ENCODE results near the gene BBS4.
A peak's percentile ranks its signal among the peaks of the same experiment; 100 is the strongest.

Gene BBS4

GRCh38 chr15:72766025-72766424, 80.0 kb downstream of the BBS4 start:
- DNase-seq: no peak

- no peak for DNase-seq
Observed at GRCh38 chr15:72766780-72767179, 80.8 kb downstream of the BBS4 start.

GRCh38 chr15:72770673-72771328, 84.8 kb downstream of the BBS4 start:
- no peak for DNase-seq

DNA sequence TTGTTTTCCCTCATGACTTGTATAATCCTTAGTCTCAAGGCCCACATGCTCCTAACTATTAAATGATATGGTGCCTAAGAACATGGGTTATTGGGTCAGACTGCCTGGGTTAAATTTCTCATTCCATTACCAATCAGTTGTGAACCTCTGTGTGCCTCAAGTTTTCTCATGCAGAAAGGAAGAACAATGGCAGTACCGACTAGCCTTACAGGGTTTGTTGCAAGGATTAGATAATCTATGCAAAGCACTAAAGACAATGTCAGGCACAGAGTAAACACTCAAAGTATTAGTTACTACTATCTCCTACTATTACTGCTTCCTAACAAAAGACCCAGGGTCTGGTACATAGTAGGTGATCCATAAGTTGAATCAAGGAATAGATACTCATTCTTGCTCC, 85.3 kb downstream of the BBS4 start:
- DNase-seq: no peak

GRCh38 chr15:72774696-72775383, 88.8 kb downstream of the BBS4 start:
- no peak for DNase-seq

- no peak for DNase-seq
Observed at GRCh38 chr15:72778796-72779195, 92.8 kb downstream of the BBS4 start.

DNA sequence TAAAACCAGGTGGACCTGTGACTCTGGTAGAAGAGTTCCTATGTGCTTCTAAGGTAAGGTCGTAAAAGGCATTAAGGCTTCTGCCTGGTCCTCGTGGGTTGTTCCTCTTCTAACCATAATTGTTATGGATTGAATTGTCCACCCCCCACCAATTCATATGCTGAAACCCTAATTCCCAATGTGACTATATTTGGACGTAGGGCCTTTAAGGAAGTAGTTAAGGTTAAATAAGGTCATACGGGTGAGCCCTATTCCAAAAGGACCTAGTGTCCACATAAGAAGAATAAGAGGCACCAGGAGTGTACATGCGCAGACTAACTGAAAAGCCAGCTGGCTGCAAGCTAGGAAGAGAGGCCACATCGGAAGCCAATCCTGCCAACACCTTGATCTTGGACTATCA, 95.6 kb downstream of the BBS4 start:
- no peak for DNase-seq

DNA sequence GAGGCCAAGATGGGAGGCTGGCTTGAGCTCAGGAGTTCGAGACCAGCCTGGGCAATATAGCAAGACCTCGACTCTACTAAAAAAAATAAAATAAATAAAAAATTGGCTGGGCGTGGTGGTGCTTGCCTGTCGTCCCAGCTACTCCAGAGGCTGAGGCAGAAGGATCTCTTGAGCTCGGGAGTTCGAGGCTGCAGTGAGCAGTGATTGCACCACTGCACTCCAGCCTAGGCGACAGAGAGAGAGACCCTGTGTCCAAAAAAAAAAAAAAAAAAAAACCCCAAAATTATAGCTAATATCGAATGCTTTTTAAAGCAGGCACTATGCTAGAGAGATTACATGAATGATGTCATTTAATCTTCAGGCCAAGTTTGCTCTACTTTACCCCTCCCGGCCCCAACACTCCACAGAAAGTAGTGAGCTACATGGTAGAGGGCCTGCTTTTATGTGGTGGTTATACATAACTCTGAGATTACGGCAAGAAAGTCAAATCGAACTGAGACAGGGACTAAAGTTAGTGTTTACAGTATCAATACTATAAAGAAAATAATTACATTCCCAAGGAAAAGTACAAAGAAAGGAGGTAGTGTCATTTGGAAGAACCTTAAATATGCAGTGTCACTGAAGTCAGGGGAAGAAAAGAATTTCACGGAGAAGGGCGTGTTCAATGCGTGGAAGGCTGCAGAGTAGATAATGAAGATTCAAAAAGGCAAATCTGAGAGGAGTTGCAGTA, 96.4 kb downstream of the BBS4 start:
- no peak for DNase-seq

DNA sequence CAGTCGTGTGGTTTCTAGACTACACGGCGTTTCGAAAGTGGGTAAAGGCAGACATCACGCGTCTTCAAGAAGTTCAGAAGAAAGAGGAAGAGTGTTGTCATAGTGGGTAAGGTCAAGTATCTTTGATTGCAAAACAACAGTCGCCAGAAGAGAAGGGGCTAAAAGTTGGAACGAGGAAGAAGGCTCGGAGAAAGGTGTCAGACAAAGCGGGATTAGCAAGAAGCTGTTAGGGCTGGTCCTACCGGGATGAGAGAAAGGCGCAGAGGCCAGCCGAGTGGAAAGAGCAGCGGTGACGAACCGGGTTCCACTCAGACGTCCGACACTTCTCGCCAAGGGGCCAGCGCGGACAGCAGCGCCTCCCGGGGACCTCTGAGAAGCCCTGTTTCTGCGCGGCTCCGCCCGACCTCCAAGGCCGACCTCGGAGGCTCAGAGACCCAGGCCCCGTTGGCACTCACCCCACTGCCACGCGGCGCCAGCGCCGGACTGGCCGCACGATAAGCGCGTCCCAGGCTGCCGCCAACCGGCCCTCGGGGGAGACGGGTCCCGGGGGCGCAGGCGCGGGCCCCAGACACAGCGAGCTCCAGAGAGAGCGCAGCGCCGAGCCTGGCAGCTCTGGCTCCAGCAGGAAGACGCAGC, 97.1 kb downstream of the BBS4 start:
- DNase-seq: peak; percentile 73

- peak; percentile 98 for DNase-seq
Observed at GRCh38 chr15:72783640-72784455, 97.8 kb downstream of the BBS4 start, which contains the start of gene ADPGK. ADPGK (minus strand) TSS chr15:72783758; CDS start chr15:72783691, 67 bp downstream.

DNA sequence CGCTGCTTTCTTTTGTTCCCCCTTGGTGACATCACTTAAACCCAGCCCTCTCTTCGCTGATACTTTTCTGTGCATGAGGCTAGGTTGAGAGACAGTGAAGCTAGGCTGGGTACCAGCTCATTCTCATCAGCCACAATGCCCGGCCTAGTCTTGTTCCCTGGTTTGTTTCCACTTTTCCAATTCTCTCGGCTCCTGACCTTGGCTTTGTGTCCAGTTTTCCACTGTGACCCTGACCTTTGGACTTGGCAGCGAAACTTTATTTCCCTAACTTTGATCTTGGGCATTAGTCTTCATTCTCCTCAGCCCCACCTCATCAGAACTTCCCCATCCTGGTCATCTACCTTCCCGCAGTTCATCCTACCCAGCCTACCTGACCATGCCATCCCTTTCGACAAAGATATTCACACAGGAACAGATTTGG, 98.5 kb downstream of the BBS4 start:
- no peak for DNase-seq

DNA sequence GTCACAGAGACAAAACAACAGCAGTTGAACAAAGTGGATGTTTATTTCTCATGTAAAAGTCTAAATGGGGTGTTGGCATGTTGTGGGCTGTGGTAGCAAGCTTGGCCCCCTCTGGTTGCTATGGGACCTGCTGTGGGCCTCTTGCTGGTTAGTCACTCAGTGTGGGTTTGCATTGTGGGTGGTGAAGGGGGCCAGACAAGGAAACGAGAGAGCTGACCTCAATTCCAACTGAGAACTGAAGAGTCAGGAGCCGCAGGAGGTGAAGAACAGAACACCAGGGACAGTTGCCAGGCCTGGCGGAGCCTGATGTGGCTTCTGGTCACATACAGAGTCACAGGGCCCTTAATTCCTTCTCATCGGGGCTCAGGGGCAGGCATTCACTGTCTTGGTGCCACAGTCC, 99.4 kb downstream of the BBS4 start:
- DNase-seq: peak; percentile 83

- DNase-seq: no peak
Observed at GRCh38 chr15:72785841-72786240, 99.8 kb downstream of the BBS4 start.

DNA sequence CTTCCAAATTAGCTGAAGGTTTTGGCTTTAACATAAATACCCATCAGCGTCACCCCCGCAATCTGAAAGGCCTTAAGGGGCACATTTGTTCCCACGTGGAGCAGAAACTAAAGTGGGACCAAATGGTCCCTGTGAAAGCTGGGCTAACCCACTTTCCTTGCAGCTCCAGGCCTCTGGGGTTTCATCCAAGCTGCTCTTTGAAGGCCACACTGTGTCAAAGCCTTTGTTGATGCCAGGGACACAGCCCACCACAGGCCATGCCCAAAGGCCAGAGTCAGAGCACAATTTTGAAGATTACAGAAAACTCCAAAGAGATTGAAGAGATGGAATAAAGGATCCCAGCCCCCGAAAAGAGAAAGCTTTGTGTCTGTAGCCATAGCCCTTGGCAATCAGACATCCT, 100.2 kb downstream of the BBS4 start:
- no peak for DNase-seq

- no peak for DNase-seq
Observed at GRCh38 chr15:72786676-72787345, 100.8 kb downstream of the BBS4 start.

GRCh38 chr15:72787526-72787925, 101.5 kb downstream of the BBS4 start:
- DNase-seq: no peak
